Measurements from ENCODE around the gene CABLES1.
"Not testable (repeated sequence)": the region's sequence is repeated elsewhere in the genome, so short reads cannot be mapped to it uniquely, and the experiment has no call there.

CABLES1 gene

GRCh38 chr18:23272498-23273232 is 137.4 kb downstream of the CABLES1 start:
- DNase-seq = no peak

GRCh38 chr18:23273443-23273966 is 138.2 kb downstream of the CABLES1 start:
- DNase-seq = no peak

GRCh38 chr18:23274638-23275482 is 139.6 kb downstream of the CABLES1 start:
- no peak for DNase-seq

- DNase-seq = no peak
These were observed 141.2 kb downstream of the CABLES1 start for GRCh38 chr18:23276451-23276850.

GRCh38 chr18:23277399-23277798 is 142.1 kb downstream of the CABLES1 start:
- DNase-seq = no peak

- no peak for DNase-seq
These were observed 144.6 kb downstream of the CABLES1 start for GRCh38 chr18:23279931-23280330.

- DNase-seq = no peak
These were observed 145.6 kb downstream of the CABLES1 start for GRCh38 chr18:23280844-23281243.

GRCh38 chr18:23281626-23282436 is 146.5 kb downstream of the CABLES1 start:
- DNase-seq = peak in 1 of 2 experiments; percentile 16

- DNase-seq = no peak
These were observed 147.1 kb downstream of the CABLES1 start for GRCh38 chr18:23282437-23282781.

- DNase-seq = peak; percentile 10 to 75
These were observed 148.7 kb downstream of the CABLES1 start for GRCh38 chr18:23283916-23284430.

GRCh38 chr18:23284629-23285028 is 149.3 kb downstream of the CABLES1 start:
- no peak for DNase-seq

GRCh38 chr18:23285581-23285980 is 150.3 kb downstream of the CABLES1 start:
- DNase-seq = not testable (repeated sequence)

- no peak for DNase-seq
These were observed 156.3 kb downstream of the CABLES1 start for GRCh38 chr18:23291456-23292205.

GRCh38 chr18:23300231-23300805 is 165.0 kb downstream of the CABLES1 start:
- DNase-seq = no peak

GRCh38 chr18:23301972-23302371 is 166.7 kb downstream of the CABLES1 start:
- no peak for DNase-seq

- DNase-seq = no peak
These were observed 167.2 kb downstream of the CABLES1 start for GRCh38 chr18:23302511-23302850.

GRCh38 chr18:23302851-23303527 is 167.7 kb downstream of the CABLES1 start:
- DNase-seq = peak in 1 of 2 experiments; percentile 31

- no peak for DNase-seq
These were observed 171.5 kb downstream of the CABLES1 start for GRCh38 chr18:23306822-23307221.

GRCh38 chr18:23307567-23308295 is 172.4 kb downstream of the CABLES1 start:
- no peak for DNase-seq
